Skin epidermis (tissue), 12 donors: Measurements from ENCODE around the gene NOP53.
"Not testable (repeated sequence)": the region's sequence is repeated elsewhere in the genome, so short reads cannot be mapped to it uniquely, and the experiment has no call there.

ENCODE experiments used
- H3K27ac ChIP-seq, 21 experiments: fragments of 200-600 bp; sonication (generic) in 11 of 21; one replicate each; pipeline ENCODE4 v1.5.0; 2020; ENCODE audit warnings: mild to moderate bottlenecking in 3 of 21, inconsistent platforms in 2 of 21, moderate library complexity in 2 of 21
- H3K4me3 ChIP-seq, 7 experiments: fragments of 200-600 bp; sonication (generic) in 2 of 7; one replicate each; pipeline ENCODE4 v1.5.0; 2020; ENCODE audit warnings: inconsistent platforms in 2 of 7, mild to moderate bottlenecking in 2 of 7, moderate library complexity in 1 of 7

NOP53 gene

DNA sequence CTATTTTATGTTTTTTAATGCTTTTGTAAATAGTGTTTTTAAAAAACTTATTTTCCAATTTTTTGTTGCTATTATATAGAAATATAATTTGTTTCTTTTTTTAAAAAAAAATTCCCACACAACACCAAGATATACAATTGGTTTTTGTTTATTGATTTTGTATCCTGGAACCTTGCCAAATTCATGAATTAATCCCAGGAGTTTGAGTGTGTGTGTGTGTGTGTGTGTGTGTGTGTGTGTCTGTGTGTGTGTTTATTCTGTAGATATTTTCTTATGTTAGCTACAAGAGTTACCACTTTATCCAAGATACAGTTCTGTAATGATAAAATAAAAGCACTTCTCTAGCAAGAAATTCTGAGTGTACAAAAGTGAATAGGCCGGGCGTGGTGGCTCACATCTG is 51.4 kb downstream of the NOP53 start:
- Histone ChIP-seq H3K4me3 (no peak overlapping the region), H3K27ac (no peak overlapping the region)

- no peak overlapping the region for H3K27ac ChIP-seq
- no peak overlapping the region for H3K4me3 ChIP-seq
Observed at GRCh38 chr19:47797996-47798903, 52.9 kb downstream of the NOP53 start.

DNA sequence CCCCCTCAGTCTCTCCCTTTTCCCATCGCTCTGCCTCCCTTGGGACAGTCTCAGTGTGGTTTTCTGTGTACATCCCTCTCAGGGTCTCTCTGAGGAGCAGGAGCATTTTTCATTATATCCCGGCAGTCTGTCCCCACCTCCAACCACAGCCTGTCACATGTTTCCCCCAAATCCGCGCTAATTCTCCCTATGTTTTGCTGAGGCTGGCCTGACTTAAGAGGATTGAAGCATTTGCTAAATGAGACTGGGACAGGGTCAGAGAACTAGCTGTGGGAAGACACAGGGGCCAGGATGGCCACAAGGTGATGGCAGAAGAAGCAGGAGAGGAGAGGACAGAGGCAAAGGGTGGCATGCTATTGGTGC is 53.5 kb downstream of the NOP53 start:
- no peak overlapping the region for H3K4me3 ChIP-seq

DNA sequence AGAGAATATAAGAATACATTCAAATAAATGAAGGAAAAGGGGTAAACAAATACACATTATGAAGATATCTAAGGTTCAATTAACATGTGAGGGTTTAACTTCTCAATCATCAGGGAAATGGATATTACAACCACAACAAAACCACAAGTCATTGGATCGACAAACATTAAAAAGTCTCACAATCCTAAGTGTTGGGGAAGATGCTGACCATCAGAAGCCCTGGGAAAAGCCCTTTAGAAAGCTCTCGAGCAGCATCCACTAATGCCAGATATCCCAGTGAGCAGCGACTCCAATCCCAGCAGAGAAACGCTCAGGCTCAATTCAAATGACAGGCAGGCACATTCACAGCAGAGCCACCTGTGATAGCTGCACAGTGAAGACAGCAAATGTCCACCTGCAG is 55.9 kb downstream of the NOP53 start:
- Histone ChIP-seq H3K4me3 (no peak overlapping the region), H3K27ac (no peak overlapping the region)

More for the DNA sequence above, 53.5 kb downstream of the NOP53 start:
- H3K27ac ChIP-seq: no peak overlapping the region

GRCh38 chr19:47802521-47803043 is 57.2 kb downstream of the NOP53 start:
- H3K4me3 ChIP-seq: no peak overlapping the region
- no peak overlapping the region for H3K27ac ChIP-seq

GRCh38 chr19:47803148-47803547 is 57.8 kb downstream of the NOP53 start:
- not testable (repeated sequence) for H3K4me3 ChIP-seq, H3K27ac ChIP-seq

GRCh38 chr19:47803671-47804070 is 58.3 kb downstream of the NOP53 start:
- H3K4me3 ChIP-seq, H3K27ac ChIP-seq: not testable (repeated sequence)

GRCh38 chr19:47804451-47804850 is 59.1 kb downstream of the NOP53 start, which contains the start of gene TPRX1:
Gene TPRX1 (minus strand): TSS chr19:47804551. CDS start chr19:47804539, 12 bp downstream.
- H3K27ac ChIP-seq, H3K4me3 ChIP-seq: not testable (repeated sequence)

DNA sequence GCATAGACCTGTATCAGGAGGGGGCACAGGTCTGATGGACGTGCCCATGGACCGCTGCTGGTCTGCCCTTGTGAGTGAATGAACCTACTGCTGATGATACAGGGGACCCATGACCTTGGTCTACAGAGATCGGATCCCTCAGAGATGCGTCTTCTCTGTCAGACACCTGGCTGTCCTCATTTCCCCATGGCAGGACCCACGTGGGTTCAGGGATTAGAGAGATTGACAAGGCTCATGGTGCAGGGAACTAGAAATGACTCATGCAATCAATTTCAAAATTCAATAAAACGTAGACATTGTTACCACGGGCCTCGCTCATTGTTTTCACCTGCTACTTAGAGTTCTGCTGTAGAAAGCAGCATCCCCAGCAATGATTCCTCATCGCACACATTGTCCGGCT is 60.0 kb downstream of the NOP53 start:
- H3K27ac ChIP-seq: no peak overlapping the region
- no peak overlapping the region for H3K4me3 ChIP-seq

- Histone ChIP-seq H3K4me3 (no peak overlapping the region), H3K27ac (no peak overlapping the region)
Observed at GRCh38 chr19:47806435-47806834, 61.1 kb downstream of the NOP53 start.
